GDM1 (cell line): Measurements from ENCODE around the gene NPIPA5.
"Not testable (repeated sequence)": the region's sequence is repeated elsewhere in the genome, so short reads cannot be mapped to it uniquely, and the experiment has no call there.

Experiments
- DNase-seq: peaks from one replicate; lab custom pipeline; 2025; lab: John Stamatoyannopoulos, UW

The NPIPA5 gene

GRCh38 chr16:15389916-15390315 lies 11.8 kb upstream of the NPIPA5 start:
- DNase-seq, result not testable (repeated sequence)

GRCh38 chr16:15388060-15388459 lies 10.0 kb upstream of the NPIPA5 start:
- DNase-seq, result not testable (repeated sequence)

GRCh38 chr16:15382810-15383209 lies 4.7 kb upstream of the NPIPA5 start:
- not testable (repeated sequence) for DNase-seq

- DNase-seq, result not testable (repeated sequence)
Observed at GRCh38 chr16:15357495-15357894, 20.6 kb downstream of the NPIPA5 start.

- DNase-seq, result not testable (repeated sequence)
Observed at GRCh38 chr16:15354846-15355245, 23.2 kb downstream of the NPIPA5 start.

- DNase-seq, result not testable (repeated sequence)
Observed at GRCh38 chr16:15352852-15353251, 25.2 kb downstream of the NPIPA5 start.

- not testable (repeated sequence) for DNase-seq
Observed at GRCh38 chr16:15351745-15352144, 26.3 kb downstream of the NPIPA5 start.

- not testable (repeated sequence) for DNase-seq
Observed at GRCh38 chr16:15351251-15351650, 26.8 kb downstream of the NPIPA5 start.

- not testable (repeated sequence) for DNase-seq
Observed at GRCh38 chr16:15348721-15349120, 29.4 kb downstream of the NPIPA5 start.

GRCh38 chr16:15342337-15342736 lies 35.8 kb downstream of the NPIPA5 start:
- DNase-seq, result not testable (repeated sequence)

GRCh38 chr16:15338986-15339385 lies 39.1 kb downstream of the NPIPA5 start:
- DNase-seq, result not testable (repeated sequence)

GRCh38 chr16:15337974-15338605 lies 40.0 kb downstream of the NPIPA5 start:
- DNase-seq, result not testable (repeated sequence)

GRCh38 chr16:15335609-15336008 lies 42.5 kb downstream of the NPIPA5 start:
- DNase-seq, result not testable (repeated sequence)

GRCh38 chr16:15333969-15334368 lies 44.1 kb downstream of the NPIPA5 start:
- not testable (repeated sequence) for DNase-seq

GRCh38 chr16:15330978-15331377 lies 47.1 kb downstream of the NPIPA5 start:
- DNase-seq, result not testable (repeated sequence)

GRCh38 chr16:15324954-15325353 lies 53.1 kb downstream of the NPIPA5 start:
- DNase-seq, result not testable (repeated sequence)

- not testable (repeated sequence) for DNase-seq
Observed at GRCh38 chr16:15323373-15323772, 54.7 kb downstream of the NPIPA5 start.

GRCh38 chr16:15321221-15321620 lies 56.9 kb downstream of the NPIPA5 start:
- DNase-seq, result not testable (repeated sequence)

- not testable (repeated sequence) for DNase-seq
Observed at GRCh38 chr16:15314562-15314961, 63.5 kb downstream of the NPIPA5 start.
